ENCODE results near the gene MYO1D.
"Not testable (repeated sequence)": the region's sequence is repeated elsewhere in the genome, so short reads cannot be mapped to it uniquely, and the experiment has no call there.

The MYO1D gene

DNA sequence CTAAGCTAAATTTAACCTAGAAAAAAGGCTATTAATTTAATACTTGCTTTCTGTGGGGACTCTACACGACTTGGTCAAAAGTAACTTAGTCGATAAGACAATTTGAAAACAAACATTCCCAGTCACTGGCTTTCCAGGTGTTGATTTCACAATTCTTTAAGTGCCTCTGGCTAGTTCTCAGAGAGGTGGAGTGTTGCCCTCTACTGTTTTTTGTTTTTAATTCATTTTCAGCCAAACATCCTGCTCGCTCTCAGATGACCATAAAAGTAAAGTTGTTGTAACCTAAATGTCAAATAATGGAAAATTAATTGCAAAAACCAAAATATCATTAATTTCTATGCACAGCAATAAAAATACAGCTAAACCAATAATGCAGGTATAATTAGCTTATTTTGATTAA is 107.1 kb downstream of the MYO1D start:
- DNase-seq = peak; percentile 58

DNA sequence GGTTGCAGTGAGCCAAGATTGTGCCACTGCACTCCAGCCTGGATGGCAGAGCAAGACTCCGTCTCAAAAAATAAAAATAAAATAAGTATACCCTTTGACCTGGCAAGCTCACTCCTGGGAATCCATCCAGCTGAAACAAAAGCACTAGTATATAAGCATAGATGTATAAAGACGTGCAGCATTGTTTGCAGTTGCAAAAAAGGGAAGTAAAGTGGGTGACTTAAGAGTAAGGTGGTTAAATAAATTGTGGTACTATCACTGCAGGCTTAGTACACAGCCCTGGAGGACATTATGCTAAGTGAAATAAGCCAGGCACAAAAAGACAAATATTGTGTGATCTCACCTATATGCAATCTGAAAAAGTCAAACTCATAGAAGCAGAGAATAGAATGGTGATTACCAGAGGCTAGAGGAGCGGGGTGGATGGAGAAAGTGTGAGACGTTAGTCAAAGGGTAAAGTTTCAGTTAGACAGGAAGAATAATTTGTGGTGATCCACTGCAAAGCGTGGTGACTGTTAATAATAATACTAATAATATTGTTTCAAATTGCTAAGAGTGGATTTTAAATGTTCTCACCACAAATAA is 113.0 kb downstream of the MYO1D start:
- no peak for DNase-seq

DNA sequence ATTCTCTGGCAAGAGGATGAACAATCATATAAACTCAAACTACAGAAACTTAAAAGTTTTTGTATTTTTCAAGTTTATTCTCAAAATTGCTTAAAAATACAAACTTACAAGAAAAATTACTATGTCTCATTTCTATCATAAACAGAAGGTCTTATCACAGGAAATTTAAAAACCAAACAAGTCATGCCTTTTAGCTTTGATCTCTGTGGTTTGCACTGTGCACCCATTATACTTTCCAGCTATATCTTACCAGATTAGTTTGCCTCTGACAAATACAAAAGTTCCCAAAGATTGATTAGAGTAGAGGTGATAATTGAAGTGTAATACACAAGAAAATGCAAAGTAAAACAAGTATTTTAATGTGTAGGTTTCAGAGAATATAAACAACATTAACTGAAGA is 117.4 kb downstream of the MYO1D start:
- no peak for DNase-seq

DNA sequence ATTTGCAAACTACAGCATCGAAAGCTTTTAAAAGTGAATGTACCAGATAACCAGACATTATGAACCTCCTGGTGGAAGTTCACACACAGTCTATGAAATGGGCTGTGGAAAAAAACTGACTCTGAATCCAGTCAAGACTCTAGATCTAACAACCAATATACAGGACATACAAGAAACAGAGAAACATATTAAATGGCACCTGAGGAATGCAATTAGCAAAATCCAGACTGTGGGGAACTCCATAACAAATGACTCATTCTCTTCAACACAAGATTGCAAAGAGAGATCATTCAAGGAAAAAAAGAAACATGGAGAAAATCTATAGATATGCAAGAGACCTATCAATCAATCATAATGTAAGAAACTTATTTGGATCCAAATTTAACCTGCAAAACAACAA is 119.0 kb downstream of the MYO1D start:
- no peak for DNase-seq

DNA sequence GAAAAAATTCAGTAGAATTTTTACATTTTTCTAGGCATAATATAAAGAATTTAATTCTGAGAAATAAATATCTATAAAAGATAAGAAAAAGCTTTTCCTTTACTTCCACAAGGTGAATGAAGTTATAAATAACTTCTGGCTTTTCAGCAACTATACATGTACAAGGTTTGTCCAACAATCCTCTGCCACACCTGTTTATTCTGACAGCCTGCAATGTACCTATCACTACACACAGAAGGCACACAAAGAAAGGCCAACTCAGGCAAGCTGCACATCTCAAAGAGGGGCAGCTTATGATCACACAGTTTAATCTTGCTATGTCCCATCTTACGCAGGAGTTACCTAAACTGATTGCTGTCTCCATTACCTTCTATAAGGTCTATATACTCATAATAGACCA is 120.2 kb downstream of the MYO1D start:
- no peak for DNase-seq

DNA sequence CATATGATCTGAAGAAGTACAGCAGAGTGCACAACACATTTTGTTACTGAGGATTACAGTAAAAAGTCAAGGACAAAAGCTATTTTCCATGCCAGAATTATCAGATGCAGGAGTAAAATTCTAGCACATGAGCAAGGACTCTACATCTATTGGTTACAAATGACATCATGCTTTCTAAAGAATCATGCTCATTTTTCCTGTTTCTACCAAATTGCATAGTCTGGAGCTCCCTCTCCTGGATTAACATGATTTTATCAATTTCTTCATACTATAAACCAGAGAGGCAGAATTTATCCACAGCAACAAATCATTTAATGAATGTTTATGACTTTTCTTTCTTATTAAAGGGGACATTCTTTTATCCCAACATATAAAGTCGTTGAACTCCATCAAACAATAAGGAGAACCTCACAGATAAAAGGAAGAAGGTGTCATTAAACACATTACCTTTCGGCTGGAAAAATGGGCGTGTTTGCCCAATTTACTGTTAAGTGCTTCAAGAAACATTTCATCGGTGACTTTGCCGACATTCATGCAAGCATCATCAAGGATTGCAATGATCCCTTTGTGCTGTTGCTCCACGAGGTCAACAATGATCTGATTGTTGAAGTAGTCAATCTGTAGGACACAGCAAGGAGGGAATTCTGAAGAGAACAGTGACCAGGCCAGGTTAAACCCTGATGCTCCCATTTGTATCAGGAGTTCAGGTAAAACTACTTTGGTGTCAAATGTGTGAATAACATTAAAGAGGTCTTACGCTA is 121.7 kb downstream of the MYO1D start:
- peak; percentile 65 for DNase-seq

DNA sequence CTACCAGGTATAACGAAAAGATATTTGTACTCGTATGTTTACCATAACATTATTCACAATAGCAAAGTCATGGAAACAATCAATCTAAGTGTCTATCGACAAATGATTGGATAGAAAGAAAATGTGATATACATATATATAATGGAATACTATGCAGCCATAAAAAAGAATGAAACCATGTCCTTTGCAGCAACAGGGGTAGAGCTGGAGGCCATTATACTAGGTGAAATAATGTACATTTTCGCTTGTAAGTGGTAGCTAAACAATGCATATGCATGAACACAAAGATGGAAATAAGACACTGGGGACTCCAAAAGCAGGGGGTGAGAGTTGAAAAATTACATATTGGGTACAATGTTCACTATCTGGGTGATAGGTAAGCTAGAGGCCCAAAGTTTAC is 124.0 kb downstream of the MYO1D start:
- DNase-seq = no peak

DNA sequence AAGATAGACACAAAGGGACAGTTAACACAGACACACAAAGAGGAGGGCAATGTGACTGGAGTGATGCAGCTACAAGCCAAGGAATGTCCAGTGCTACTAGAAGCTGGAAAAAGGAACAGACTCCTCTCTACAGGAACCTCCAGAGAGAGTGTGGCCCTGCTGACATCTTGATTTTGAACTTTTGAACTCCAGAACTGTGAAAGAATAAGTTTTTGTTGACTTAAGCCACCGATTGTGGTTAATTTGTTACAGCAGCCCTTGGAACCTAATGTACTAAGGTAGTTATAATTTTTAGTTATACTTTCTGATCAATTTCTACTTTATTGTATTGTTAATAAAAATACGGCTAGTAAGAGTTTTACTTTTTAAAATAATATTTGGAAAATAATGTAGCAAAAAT is 129.1 kb downstream of the MYO1D start:
- no peak for DNase-seq

DNA sequence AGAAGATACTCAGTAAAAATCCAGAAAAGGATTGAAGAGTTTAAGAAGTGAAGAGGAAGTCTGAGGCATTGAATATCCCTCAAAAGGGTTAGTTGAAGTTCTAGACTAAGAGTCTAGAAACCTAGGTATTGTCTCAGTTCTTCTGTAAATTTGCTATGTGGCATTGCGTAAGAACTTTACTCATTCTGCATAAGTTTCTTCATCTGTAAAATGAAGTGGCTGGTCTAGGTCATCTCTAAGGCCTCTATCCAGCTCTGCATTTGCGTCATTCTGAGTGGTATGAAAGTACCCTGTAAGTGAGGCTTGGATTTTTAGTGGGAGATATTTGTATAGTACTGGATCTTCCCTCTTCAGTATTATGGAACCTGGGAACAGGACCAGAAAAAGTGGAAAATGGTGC is 130.2 kb downstream of the MYO1D start:
- DNase-seq = no peak

DNA sequence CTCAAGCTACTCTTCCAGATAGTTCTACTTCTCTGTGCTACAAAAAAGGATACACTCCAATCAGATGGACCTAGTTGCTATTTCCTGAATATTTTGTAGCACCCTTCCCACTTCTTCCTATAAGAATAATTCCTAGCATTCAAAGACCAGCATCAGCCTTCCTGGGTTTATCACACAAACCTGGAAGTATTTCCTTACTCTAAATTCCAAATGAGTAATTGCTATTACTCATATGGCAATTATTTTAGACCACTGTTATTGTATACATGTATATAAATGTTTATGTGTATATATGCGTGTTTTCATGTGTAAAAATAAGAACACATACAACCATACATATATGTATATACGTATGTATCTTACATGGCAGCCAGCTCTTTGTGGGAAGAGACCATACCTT is 130.6 kb downstream of the MYO1D start:
- no peak for DNase-seq

DNA sequence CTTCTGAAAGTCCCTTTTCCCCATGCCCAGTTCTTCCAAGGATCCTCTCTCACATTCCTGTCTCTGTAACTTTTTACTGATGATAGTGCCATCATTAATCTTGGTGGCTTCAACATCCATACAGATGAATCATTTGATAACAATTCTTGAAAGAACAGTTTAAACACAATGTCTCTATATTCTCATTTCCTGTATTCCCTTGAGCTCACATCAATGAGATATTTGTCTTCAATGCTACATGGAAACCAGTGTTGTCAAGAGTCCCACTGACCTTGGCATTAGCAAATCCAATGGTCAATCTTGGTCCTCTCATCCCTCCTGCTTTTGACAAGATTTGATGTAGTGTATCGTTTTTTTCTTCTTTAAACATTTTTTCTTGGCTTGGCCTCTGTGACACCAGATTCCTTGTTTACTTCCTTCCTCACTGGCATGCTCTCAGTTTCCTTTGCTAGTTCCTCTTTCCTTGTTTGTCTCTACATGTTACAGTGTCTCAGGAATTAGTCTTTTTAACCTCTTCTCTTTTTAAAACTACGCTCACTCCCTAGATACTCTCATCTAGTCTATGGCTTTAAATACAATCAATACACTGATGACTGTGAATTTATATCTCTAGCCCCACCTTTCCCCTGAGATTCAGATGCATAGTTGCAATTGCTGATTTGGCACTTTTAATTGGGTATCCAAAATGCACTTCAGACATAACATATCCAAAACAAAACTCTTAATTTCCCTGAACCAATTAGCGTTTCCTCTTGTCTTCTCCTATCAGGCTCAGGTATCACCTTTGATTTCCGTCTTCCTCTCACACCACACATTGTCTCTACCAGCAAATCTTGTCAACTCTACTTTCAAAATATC is 134.0 kb downstream of the MYO1D start:
- DNase-seq = no peak

DNA sequence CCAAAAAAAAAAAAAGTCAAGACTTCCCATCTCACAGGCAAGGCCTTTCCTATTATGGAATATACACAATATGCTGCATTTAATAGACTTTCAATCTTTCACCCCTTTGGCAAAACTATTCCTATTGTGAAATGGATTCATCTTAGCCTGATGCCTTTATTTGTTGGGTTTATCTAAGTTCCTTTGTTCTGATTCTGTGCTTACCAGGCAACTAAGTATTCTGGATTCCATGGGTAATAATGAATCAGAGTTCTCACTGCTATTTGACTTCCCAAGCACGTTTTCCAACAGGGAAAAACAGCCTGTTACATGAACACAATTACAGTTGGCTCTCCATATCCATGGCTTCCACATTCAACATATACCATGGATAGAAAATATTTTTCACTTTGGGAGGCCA is 135.5 kb downstream of the MYO1D start:
- DNase-seq = no peak

DNA sequence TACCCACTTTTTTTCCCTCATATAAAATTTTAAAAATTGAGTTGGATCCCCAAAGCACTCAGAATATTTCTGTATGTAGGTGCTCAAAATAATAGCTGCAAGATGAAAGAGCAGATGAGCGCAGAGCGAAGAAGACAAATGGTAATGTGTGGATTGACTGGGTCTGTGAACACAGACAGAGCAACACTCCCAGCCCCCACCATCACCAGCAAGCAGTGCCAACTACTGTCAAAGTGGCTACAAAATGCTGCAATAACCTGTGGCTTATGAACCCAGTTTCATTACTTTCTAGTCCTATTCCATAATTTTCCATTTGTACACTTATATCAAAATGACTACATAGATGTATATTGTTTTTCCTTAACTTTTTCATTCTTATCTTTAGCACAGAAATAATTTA is 137.2 kb downstream of the MYO1D start:
- DNase-seq = no peak

DNA sequence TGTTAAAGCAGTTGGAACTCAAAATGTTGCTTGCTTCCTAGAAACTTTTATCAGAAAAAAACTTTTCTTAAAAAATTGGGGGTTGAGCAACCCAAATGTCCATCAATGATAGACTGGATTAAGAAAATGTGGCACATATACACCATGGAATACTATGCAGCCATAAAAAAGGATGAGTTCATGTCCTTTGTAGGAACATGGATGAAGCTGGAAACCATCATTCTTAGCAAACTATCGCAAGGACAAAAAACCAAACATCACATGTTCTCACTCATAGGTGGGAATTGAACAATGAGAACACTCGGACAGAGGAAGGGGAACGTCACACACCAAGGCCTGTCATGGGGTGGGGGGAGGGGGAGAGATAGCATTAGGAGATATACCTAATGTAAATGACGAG is 137.8 kb downstream of the MYO1D start:
- not testable (repeated sequence) for DNase-seq

DNA sequence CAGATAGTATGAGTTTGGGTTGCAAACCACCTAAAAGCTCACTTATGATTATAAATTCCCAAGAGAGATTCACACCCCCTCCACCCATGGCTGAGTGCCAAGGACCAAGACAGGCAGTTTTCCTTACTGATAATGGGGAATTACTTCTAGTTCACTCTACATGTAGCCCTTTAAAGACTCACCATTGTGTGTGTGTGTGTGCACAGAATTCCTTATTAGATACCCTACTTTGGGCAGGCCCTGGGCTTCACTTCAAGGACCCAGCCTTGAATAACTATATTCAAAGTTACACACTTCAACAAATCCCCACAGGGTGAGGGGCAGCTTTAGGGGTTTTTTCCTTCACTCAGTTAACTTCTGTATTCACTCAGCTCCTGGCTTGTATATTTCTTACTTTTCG is 143.5 kb downstream of the MYO1D start:
- no peak for DNase-seq

DNA sequence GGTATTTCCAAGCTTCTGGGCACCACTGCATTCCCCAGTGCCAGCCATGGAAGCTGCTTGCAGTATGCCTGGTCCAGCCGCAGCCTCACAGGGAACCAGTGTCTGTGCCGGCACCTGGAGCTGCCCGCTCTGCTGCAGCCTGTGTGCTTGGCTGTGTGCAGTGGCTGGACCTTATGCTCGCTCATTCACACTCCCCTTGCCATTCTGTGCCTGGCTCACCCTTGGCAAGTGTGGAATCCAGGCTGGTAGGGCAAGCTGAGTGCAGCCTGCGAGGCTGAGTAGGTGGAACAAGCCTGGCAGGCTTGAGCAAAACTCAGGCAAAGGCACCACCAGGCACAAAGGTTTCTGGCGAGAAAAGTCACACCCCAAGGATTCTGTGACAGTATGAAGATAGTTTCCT is 144.0 kb downstream of the MYO1D start:
- no peak for DNase-seq

DNA sequence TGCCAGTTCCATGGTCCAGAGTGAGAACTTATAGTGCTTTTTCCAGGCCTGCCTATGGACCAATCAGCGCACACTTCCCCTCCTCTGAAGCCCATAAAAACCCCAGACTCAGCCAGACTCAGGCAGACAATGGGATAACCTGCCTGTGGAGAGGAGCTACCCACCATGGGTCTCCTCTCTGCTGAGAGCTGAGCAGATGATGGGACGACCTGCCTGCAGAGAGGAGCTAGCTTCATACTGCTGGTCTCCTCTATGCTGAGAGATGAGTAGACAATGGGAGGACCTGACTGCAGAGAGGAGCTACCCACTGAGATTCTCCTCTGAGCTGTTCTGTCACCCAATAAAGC is 144.7 kb downstream of the MYO1D start:
- DNase-seq = no peak

DNA sequence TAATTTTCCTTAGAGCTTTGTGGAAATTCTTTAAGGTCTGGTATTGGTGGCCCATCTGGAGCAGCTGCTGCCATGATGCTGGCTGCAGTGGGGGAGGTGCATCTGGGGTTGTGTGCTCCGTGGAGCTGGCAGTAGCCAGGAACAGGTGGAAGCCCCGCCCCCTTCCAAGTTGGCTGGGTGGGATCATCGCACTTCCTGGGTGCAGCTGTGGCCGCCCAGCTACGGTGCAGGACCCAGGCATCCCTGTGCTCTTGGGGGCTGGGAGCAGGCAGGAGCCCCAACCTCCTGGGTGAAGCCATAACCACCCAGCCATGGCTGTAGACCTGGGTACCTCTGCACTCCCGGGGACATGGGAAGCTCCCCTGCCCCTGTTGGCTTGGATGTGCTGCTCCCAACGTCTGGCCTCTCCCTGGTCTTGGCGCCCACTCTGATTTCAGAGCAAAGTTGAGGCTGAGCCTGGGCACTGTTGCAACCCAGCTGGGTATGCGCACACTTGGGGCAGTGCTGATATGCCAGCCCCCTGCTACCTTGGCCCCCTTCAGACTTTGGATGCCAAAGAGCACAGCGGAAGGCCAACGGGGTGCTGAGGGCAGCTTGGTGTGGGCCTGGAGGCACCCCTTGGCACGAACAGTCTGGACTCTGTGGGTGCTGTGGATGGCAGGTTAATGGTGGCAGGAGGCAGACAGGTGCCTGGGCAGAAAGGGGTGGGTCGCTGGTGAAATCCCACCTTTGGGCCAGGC is 145.2 kb downstream of the MYO1D start:
- peak; percentile 26 for DNase-seq

DNA sequence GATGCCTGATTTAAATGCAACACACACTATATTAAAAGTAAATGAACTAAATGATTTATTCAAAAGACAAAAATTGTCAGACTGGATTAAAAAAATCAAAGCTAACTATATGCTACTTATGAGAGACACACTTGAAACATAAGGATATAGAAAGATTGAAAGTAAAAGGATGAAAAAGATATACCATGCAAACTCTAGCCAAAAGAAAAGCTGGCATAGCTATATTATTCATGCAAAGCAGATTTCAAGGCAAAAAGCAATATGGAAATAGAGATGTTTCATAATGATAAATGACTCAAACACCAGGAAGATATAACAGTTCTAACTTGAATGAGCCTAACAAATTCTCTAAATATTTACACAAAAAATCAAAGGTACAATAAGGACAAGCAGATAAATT is 149.2 kb downstream of the MYO1D start:
- DNase-seq = no peak

DNA sequence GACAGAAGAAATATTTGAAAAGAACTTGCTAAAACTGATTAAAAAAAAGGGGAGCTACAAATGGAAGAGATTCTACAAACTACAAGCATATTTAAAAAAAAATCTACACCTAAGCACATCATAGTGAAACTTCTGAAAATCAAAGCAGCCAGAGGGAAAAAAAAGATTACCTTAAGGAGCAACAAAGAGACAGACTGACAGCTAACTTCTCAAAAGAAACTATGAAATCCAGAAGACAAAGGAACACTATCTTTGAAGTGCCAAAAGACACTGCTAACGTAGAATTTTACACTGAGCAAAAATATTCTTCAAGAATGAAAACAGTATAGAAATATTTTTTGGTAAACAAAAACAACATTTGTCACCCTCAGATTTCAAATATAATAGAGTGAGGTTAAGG is 151.2 kb downstream of the MYO1D start:
- no peak for DNase-seq

DNA sequence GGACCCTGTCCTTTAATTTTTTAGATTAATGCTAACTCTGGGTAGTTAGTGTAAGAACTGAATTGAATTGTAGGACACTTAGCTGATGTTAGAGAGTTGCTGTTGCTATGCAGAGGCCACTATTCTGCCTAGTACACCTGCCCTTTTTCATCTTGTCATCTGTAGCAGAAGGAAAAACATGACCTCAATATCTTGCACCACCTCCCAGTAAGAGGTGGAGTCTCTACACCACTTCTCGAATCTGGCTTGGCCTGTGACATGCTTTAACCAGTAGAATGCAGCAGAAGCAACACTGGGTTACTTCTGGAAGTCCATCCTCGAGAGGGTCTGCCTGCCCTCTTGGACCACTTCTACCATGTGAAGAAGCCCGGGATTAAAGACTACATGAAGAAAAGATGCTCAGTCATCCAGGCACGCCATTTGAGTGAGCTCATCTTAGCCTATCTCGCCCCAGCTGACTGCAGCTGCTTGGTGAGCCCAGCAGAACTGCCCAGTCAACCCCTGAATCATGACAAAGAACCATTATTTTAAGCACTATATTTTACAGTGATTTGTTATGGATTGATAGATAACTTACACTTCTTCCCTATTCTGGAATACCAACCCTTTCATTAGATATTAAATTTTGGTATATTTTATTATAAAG is 153.5 kb downstream of the MYO1D start:
- DNase-seq = no peak

DNA sequence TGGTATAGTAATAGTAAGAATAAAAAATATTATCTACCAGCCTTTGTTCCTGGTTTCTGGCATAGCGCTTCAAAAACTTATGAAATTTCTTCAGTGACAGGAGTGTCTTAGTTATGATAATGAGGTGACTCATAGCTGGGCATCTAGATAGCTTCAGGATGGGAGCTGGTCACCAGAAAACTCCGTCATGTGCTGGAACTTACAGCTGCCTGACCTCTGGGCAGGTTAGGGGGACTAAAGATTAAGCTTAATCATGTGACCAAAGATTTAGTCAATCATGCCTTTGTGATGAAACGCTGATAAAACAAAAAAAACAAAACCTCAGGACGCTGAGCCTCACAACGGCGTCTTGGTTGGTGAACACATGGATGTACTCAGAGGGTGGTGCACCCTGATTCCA is 154.2 kb downstream of the MYO1D start:
- no peak for DNase-seq

DNA sequence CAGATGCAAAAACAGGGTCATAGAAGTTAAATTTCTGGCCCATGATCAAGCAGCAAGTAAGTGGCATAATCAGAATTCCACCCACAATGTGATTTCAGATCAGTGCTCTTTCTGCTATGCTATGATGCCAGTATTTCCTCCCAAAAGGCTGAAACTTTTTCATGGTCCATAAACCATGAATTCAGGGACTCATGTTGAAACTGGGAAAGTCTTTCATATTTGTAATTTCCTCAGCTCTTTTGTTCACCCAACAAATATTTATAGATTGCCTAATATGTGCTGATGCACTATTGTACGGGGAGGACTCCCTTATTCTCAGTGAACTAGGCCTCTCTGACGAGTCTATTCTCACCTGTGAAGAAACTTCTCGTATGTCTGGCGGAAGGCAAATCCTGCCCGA is 156.3 kb downstream of the MYO1D start:
- DNase-seq = no peak

All from NCI-H82 (cell line).